ENCODE data around the gene IGSF10.
A peak's percentile ranks its signal among the peaks of the same experiment; 100 is the strongest.
"Not testable (repeated sequence)": the region's sequence is repeated elsewhere in the genome, so short reads cannot be mapped to it uniquely, and the experiment has no call there.

The IGSF10 gene, protein sequence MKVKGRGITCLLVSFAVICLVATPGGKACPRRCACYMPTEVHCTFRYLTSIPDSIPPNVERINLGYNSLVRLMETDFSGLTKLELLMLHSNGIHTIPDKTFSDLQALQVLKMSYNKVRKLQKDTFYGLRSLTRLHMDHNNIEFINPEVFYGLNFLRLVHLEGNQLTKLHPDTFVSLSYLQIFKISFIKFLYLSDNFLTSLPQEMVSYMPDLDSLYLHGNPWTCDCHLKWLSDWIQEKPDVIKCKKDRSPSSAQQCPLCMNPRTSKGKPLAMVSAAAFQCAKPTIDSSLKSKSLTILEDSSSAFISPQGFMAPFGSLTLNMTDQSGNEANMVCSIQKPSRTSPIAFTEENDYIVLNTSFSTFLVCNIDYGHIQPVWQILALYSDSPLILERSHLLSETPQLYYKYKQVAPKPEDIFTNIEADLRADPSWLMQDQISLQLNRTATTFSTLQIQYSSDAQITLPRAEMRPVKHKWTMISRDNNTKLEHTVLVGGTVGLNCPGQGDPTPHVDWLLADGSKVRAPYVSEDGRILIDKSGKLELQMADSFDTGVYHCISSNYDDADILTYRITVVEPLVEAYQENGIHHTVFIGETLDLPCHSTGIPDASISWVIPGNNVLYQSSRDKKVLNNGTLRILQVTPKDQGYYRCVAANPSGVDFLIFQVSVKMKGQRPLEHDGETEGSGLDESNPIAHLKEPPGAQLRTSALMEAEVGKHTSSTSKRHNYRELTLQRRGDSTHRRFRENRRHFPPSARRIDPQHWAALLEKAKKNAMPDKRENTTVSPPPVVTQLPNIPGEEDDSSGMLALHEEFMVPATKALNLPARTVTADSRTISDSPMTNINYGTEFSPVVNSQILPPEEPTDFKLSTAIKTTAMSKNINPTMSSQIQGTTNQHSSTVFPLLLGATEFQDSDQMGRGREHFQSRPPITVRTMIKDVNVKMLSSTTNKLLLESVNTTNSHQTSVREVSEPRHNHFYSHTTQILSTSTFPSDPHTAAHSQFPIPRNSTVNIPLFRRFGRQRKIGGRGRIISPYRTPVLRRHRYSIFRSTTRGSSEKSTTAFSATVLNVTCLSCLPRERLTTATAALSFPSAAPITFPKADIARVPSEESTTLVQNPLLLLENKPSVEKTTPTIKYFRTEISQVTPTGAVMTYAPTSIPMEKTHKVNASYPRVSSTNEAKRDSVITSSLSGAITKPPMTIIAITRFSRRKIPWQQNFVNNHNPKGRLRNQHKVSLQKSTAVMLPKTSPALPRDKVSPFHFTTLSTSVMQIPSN (N-terminal part only)

DNA sequence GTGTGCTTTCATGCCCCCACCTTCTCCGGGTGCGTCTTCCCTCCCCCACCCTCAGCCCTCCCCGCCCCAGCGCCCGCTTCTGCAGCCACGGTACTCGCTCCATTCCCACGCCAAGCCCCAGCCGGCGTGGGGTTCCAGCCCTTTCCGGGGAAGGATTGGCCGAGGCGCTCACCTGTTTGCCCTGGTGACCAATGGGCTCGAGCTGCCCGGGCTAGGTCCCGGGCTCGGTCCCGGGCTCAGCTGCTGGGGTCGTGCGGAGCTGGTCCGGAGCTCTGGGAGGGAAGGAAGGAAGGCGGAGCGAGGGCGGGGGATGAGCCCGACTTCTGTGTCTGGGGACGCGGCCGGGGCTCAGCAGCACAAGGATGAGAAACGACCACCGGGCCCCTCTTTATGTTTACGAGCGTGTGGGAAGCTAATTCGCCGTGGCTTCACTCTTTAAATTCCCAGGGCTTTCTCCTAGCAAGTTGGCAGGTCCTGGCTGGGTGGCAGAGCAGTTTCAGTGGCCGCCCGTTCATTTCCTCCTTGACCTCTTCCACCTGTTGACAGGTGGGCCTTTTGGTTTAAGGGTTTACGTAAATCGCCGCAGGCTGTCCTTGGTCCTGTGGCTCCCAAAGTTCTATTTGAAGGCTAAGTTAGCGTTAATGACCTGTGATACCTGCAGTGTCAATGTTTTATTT is at the start of gene IGSF10:
Gene IGSF10, minus strand, starts transcription at position 288 of the 677 bp plus-strand sequence. CDS start 2,352 bp downstream, outside the sequence.
- DNase-seq (ENCODE audit: low read depth in 2 of 2) = no peak

DNA sequence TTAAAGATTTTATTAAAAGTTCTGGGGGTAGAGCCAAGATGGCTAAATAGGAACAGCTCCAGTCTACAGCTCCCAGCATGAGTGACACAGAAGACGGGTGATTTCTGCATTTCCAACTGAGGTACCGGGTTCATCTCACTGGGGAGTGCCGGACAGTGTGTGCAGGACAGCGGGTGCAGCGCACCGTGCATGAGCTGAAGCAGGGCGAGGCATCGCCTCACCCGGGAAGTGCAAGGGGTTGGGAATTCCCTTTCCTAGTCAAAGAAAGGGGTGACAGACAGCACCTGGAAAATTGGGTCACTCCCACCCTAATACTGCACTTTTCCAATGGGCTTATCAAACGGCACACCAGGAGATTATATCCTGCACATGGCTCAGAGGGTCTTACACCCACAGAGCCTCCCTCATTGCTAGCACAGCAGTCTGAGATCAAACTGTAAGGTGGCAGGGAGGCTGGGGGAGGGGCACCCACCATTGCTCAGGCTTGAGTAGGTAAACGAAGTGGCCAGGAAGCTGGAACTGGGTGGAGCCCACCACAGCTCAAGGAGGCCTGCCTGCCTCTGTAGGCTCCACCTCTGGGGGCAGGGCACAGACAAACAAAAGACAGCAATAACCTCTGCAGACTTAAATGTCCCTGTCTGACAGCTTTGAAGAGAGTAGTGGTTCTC is 48.7 kb upstream of the IGSF10 start:
- DNase-seq (ENCODE audit: low read depth in 2 of 2) = not testable (repeated sequence)

DNA sequence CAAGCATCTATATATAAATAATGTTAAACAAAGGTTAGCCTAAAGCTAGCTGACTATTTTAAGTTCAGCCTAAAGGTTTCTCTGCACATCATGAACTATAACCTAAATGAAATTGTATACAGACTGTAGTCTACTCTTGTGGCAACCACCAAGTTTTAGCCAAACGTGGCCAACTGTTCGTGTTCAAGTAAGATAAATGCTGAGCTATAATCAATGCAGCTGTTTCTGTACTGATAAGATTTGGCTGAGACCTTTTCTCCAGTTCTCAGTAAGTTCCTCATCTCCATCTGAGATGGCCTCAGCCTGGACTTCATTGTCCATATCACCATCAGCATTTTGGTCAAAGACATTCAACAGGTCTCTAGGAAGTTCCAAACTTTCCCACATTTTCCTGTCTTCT is 43.7 kb upstream of the IGSF10 start:
- DNase-seq (ENCODE audit: low read depth in 2 of 2) = no peak

DNA sequence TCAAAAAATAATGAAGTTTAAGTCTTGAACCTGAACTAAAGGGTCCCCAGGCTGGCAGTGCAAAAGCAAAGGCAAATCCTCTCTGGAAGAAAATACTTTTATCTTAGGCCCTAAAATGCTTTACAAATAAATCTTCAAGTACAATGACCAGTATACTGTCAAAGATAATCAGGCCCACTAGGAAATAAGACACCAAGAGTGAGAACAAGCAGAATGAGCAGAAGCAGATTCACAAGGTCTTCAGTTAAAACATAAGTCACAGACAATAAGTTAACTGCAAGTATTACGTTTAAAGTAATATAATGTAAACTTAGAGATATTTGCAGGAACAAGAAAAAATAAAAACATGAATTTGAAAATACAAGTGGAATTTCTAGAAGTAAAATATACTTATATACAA is 42.2 kb upstream of the IGSF10 start:
- no peak for DNase-seq (ENCODE audit: low read depth in 2 of 2)

DNA sequence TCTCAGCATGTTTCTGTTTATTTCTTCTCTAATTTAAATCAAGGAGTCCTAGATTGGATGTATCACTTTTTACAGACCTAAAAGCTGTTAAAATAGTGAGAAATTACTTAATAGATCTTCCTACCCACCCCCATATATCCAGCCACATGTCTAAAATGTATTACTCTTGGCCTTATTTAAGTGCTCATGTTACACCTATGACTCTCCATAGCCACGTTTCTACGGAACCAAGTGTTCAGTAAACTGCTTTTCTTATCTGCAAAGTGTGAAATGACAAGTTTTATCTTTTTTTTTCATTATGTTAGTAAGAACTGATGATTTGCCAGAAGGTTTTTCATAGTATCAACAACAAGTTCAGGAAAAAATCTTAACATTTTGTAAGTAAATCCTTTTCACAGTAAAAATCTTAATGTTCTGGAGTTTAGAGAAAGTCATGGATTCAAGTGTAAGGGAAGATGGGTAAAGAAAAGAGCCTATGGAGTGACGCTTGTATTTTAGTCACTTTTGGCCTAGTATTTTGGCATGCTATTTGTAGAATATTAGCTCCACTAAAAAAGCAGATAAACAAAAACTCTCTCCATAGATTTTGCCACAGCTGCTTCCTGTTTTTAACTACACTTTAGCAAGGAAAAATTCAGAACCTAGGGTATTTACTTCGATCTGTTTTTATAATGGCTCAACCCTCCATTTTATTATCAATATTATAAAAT is 41.2 kb upstream of the IGSF10 start:
- DNase-seq (ENCODE audit: low read depth in 2 of 2) = no peak

DNA sequence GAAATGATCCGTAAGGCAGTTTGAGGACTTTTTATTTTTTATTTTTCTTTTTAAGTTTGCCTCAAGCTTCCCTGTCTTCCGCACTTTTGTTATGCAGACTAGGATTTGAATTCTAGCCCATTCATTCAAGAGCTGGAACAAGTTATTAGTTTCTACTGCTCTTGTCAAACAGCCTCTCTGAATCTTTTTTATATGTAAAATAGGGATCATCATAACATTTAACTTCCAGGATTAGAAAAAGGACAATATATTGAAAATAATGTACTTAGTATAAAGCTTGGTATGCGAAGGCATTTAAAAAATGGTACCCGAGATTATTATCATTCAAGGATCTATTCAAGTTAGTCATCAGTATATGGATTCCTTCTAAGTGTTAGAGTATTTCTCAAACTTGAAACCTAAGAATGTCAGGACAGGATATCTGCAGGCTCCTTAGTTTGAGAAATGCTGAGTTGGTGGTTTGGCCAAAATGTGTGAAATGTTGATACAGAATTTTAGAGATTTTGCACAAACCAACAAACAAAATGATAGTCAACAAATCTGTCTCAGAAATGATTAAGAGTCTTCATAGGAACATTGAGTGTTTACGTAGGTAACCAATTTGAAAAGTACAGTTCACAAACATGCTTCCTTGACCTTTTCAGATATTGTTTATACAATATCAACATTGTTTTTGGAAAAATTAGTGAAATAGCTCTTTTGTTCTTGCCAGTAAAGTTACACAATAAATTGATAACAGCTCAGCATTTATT is 40.5 kb upstream of the IGSF10 start:
- no peak for DNase-seq (ENCODE audit: low read depth in 2 of 2)

DNA sequence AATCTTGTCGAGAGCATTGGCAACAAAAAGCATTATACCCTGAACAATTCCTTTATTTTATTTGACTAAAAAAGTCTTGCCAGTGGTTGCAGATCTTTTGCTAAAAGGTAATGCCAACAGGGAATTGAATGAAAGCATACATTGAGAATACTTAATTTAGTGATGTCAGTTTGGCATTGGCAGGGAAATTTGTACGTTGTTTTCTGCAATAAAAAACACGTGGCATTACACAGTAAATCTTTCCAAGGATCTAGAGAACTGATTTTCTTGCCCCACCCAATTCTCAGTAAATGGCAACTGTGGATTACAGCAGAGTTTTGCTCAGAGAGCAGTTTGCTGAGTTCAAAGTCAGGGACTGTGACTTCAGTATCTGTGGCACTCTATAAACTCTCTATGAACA is 38.3 kb upstream of the IGSF10 start:
- no peak for DNase-seq (ENCODE audit: low read depth in 2 of 2)

DNA sequence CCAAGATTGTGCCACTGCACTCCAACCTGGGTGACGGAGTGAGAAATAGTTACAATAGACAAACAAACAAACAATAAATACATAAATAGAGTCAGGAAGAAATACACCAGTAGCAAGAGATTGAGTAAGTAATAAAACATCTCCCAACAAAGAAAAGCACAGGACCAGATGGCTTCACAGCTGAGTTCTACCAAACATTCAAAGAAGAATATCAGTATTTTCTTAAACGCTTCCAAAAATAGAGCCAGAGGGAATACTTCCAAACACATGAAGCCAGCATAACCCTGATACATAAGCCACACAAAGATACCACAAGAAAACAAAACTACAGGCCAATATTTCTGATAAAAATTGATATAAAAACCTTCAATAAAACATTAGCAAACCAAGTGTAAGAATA is 30.7 kb upstream of the IGSF10 start:
- DNase-seq (ENCODE audit: low read depth in 2 of 2) = no peak

DNA sequence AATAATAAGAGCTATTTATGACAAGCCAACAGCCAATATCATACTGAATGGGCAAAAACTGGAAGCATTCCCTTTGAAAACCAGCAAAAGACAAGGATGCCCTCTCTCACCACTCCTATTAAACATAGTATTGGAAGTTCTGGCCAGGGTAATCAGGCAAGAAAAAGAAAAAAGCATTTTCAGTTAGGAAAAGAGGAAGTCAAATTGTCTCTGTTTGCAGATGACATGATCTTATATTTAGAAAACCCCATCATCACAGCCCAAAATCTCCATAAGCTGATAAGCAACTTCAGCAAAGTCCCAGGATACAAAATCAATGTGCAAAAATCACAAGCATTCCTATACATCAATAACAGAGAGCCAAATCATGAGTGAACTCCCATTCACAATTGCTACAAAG is 27.0 kb upstream of the IGSF10 start:
- DNase-seq (ENCODE audit: low read depth in 2 of 2) = not testable (repeated sequence)

DNA sequence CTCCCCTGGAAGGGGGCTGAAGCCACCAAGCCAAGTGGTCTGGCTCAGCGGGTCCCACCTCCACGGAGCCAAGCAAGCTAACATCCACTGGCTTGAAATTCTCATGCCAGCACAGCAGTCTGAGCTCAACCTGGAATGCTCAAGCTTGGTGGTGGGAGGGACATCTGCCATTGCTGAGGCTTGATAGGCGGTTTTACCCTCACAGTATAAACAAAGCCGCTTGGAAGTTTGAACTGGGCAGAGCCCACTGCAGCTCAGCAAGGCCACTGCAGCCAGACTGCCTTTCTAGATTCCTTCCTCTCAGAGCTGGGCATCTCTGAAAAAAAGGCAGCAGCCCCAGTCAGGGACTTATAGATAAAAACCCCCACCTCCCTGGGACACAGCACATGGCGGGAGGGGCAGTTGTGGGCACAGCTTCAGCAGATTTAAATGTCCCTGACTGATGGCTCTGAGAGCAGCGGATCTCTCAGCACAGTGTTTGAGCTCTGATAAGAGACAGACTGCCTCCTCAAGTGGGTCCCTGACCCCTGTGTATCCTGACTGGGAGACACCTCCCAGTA is 23.2 kb upstream of the IGSF10 start:
- DNase-seq (ENCODE audit: low read depth in 2 of 2) = no peak

DNA sequence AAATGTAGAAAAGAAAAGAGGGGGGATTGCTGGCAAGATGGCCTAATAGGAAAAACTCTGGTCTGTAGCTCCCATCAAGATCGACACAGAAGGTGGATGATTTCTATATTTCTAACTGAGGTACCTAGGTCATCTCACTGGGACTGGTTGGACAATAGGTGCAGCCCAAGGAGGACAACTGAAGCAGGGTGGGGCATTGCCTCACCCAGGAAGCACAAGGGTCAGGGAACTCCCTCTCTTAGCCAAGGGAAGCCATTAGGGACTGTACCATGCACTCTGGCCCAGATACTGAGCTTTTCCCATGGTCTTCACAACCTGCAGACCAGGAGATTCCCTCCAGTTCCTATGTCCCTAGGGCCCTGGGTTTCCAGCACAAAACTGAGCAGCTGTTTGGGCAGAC is 22.6 kb upstream of the IGSF10 start:
- DNase-seq (ENCODE audit: low read depth in 2 of 2) = no peak

DNA sequence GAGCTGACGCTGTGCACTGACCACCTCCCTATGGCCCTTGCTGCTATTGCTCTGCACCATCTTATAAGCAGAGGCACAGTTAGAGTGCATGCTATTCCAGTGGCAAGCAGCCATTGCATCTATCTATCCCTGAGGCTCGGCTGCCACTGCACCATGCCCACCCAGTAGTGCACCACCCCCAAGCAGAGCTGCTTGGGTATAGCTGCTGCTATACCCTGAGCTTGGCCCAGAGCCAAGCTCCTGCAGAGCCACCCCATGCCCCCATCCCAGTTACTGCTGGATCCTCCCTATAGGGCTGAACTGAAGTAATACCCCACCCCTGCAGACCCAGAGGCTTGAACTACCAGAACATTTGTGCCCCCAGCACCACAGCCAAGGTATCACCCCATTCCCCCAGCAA is 19.6 kb upstream of the IGSF10 start:
- no peak for DNase-seq (ENCODE audit: low read depth in 2 of 2)

DNA sequence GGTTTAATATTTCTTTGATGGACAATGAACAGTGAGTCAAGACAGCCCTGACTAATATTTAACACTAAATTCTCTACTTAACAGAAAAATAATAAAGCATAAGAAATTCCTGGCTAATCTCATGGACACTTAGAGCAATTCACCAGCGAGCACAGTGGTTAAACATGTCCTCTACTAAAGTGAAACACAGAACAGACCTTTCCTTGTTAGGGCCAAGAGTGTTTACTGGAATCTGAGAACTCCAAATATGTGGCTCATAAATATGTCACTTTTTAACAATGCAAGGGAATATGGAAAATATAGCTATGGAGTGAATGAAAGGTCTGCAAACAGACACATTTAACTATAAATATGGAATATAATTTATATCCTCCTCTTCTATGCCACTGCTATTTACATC is 18.6 kb upstream of the IGSF10 start:
- no peak for DNase-seq (ENCODE audit: low read depth in 2 of 2)

DNA sequence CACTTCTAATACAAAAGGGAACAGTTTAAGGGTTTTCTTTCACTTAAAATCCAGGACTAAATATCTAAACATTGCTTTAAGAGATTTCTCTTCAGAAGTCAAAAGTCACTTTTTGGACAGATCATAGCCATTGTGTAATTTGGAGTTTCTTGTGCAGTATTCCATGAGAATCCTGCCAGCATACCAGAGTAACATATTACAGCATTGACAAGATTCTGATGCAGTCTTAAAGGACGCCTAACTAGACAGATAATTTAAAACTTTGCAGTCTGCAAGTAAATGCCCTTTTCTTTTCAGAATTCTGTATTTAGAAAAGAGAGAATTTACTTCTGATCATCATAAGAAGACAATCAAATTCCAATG is 17.5 kb upstream of the IGSF10 start:
- no peak for DNase-seq (ENCODE audit: low read depth in 2 of 2)

DNA sequence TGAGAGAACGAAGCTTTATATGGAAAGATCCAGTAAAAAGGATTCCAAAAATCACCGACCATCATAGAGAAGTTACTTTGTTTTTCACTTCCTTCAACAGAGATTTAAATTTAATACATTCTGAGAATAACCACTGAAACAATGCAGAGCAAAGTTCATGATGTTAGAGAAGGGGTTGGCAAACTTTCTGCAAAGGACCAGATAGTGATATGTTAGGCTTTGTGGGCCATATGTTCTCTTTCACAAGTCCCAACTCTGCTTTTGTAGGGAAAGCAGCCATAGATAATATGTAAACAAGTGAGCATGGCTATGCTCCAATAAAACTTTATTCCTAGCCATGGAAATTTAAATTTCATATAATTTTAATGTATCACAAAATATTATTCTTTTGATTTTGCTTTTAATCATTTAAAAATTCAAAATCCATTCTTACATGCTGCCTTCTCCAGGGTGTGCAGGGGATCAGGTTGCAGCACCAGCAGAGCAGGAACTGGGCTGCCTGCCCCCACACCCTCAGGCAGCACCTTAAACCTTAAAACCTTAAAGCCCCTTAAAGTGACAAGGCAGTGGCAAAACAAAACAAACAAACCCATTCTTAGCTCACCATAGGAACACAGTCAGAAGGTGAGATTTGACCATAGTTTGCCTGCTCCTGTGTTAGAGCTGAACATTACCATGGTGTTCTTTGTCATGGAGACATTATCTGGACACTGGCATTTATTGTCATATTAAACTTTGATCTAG is 16.9 kb upstream of the IGSF10 start:
- DNase-seq (ENCODE audit: low read depth in 2 of 2) = no peak

DNA sequence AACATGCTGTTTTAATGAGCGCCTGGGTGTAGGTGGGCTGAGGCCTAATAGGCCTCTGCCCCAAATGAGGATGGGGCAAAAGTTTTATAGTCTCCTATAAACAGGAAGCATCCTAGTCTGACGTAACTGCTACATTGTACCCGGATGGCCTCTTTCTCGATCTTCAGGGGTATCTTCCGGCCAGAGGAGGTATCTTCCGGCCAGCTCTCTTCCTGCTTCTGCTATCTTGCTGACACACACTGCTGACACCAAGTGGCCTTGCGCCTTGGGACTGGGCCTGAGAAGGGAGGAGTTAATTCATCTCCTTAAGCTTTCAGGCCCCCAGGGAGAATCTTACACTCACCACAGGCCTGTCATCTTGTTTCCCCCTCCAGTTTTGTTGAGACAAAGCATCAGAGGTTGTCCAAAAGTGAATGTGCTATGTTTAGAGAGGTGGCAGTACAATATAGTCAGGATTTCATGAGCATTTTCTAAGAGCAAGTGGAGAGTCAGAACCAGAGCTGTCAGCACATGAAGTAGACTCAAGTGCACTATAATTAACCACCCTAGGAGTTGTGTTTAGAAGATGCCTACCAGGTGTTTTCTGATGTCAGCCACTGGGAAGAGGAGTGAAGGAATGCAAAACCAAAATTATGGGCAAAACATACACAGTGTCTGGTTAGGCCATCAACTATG is 15.6 kb upstream of the IGSF10 start:
- no peak for DNase-seq (ENCODE audit: low read depth in 2 of 2)

DNA sequence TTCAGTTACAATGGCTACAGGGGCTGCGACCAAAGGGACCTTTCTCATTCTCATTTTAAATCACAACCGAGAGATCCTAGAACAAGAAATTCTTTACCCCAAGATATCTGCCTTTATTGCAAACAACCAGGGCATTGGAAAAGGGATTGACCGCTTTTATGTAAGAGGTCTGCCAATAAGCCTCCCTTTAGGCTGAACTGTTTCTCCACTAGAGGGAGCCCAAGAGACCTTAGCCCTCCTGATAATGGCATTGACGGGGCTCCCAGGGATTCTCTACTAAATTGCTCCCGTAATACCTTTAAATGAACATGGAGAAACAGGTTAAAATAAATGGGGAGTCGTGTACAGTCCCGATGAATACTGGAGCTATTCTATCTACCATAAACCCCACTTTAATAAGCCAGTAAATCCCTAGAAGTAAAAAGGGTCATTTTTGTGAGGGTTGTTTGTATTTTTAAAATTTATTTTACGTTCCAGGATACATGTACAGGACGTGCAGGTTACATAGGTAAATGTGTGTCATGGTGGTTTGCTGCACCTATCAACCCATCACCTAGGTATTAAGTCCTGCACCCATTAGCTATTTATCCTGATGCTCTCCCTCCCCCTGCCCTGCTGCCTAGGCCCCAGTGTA is 7.5 kb upstream of the IGSF10 start:
- DNase-seq (ENCODE audit: low read depth in 2 of 2) = peak in 1 of 2 donors; percentile 37

DNA sequence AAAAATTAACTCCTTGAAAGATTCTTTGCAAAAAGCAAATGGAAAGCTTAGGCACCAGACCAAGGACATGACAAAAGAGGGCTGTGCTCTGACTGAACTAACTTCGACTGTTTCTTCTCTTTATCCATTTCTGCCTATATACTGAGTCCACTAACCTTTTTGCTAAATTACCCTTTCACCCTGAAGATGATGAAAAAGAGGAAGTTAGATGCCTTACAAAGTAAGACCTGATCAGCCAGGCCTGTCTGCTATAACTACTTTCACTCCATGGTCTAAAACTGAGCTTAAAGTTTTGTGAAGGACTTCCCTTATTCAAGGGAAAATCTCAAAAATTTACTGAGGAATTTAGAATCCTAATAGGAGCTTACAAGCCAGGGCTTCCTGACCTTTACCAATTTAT is 6.2 kb upstream of the IGSF10 start:
- DNase-seq (ENCODE audit: low read depth in 2 of 2) = no peak
